H1 (cell line): ENCODE results near the gene KLHL30. TPM values are rescaled to one million over a fixed set of nuclear protein-coding genes. Genes with fewer than 3 reads are reported as not detected.

ENCODE experiments used
- CTCF ChIA-PET: fragments of 300-600 bp; sonication (Branson Sonifier 250); formaldehyde crosslinking; loops from one replicate; lab custom pipeline; 2021; ENCODE audit not compliant: partially characterized antibody; lab: Charles Lee
- POLR2A ChIA-PET: fragments of 300-600 bp; sonication (Branson Sonifier 250); formaldehyde crosslinking; loops from one replicate; lab custom pipeline; 2021; ENCODE audit warnings: inconsistent platforms; ENCODE audit not compliant: partially characterized antibody; lab: Charles Lee
- DNase-seq, 2 experiments: peaks; one replicate each; pipeline versions ENCODE4 v3.0.0 to v3.0.0-alpha.2; 2010 to 2022; ENCODE audit warnings: low spot score in 2 of 2, low read depth in 1 of 2, mixed read lengths in 1 of 2
- FAIRE-seq: peaks from 2 replicates; lab custom pipeline; 2011; peaks lifted over from hg19 to GRCh38; lab: Jason Lieb, UNC
- H2AFZ ChIP-seq: 2 replicates; pipeline ENCODE4 v1.8.1; 2012; ENCODE audit warnings: low read length, inconsistent platforms
- H2AK5ac ChIP-seq: 2 replicates; pipeline ENCODE4 v1.6.1; 2013; ENCODE audit warnings: low read depth, low read length
- H2BK120ac ChIP-seq: replicated peaks from 2 replicates; pipeline ENCODE3; 2013; ENCODE audit warnings: low read depth, low read length, inconsistent platforms
- H2BK12ac ChIP-seq: 2 replicates; pipeline ENCODE4 v1.6.1; 2013; ENCODE audit warnings: low read depth, low read length
- H2BK15ac ChIP-seq: 2 replicates; pipeline ENCODE4 v1.6.1; 2013; ENCODE audit warnings: low read length
- H2BK20ac ChIP-seq: 2 replicates; pipeline ENCODE4 v1.6.1; 2013; ENCODE audit warnings: low read length
- H2BK5ac ChIP-seq: 2 replicates; pipeline ENCODE4 v1.6.1; 2013; ENCODE audit warnings: low read depth, low read length
- H3K14ac ChIP-seq: 2 replicates; pipeline ENCODE4 v1.6.1; 2013; ENCODE audit warnings: inconsistent platforms; ENCODE audit not compliant: insufficient read length
- H3K18ac ChIP-seq: 2 replicates; pipeline ENCODE4 v1.6.1; 2013; ENCODE audit warnings: low read length; ENCODE audit errors: extremely low read depth
- H3K23ac ChIP-seq: 2 replicates; pipeline ENCODE4 v1.6.1; 2013; ENCODE audit warnings: inconsistent platforms; ENCODE audit not compliant: insufficient read length
- H3K23me2 ChIP-seq: 2 replicates; pipeline ENCODE4 v1.6.1; 2013; ENCODE audit warnings: low read depth, low read length
- H3K27ac ChIP-seq: 2 replicates; pipeline ENCODE4 v1.6.1; 2011; ENCODE audit warnings: low read depth, low read length, inconsistent platforms
- H3K27me3 ChIP-seq, 4 experiments: replicated peaks in 1 of 4; 1 replicate in 1 of 4; 2 replicates in 3 of 4; pipeline versions ENCODE4 v1.6.1 to v1.8.1; 2011 to 2013; ENCODE audit warnings: low read length in 3 of 4, mild to moderate bottlenecking in 3 of 4, inconsistent platforms in 2 of 4, mixed read lengths in 2 of 4, moderate library complexity in 1 of 4; ENCODE audit not compliant: control insufficient read depth in 3 of 4, insufficient read depth in 3 of 4; ENCODE audit errors: extremely low read depth in 1 of 4
- H3K36me3 ChIP-seq, 4 experiments: 2 replicates each; pipeline versions ENCODE4 v1.6.1 to v1.8.1; 2011 to 2013; ENCODE audit warnings: mild to moderate bottlenecking in 4 of 4, low read length in 3 of 4, moderate library complexity in 2 of 4, control low read depth in 1 of 4, inconsistent platforms in 1 of 4; ENCODE audit not compliant: insufficient read depth in 4 of 4, control insufficient read depth in 2 of 4
- H3K4ac ChIP-seq: replicated peaks from 2 replicates; pipeline ENCODE3; 2013; ENCODE audit warnings: low read length, low read depth, mixed read lengths, inconsistent platforms; ENCODE audit not compliant: insufficient read length
- H3K4me1 ChIP-seq, 4 experiments: replicated peaks in 1 of 4; 1 replicate in 1 of 4; 2 replicates in 3 of 4; pipeline versions ENCODE4 v1.6.1 to v1.8.1; 2011 to 2013; ENCODE audit warnings: low read length in 3 of 4, inconsistent platforms in 2 of 4, mixed read lengths in 1 of 4; ENCODE audit not compliant: insufficient read depth in 4 of 4, control insufficient read depth in 3 of 4
- H3K4me2 ChIP-seq, 2 experiments: 2 replicates each; pipeline versions ENCODE4 v1.6.1 to v1.8.1; 2011 to 2013; ENCODE audit warnings: low read depth in 2 of 2, low read length in 2 of 2, control low read depth in 1 of 2, inconsistent platforms in 1 of 2, mild to moderate bottlenecking in 1 of 2; ENCODE audit not compliant: insufficient read depth in 1 of 2
- H3K4me3 ChIP-seq, 4 experiments: fragments of 200-600, 300-600 bp in 1 of 4; sonication (generic), shearing (Covaris generic), sonication (Bioruptor Twin) in 1 of 4; 2 replicates each; pipeline versions ENCODE4 v1.5.1 to v1.8.1; 2011 to 2016; ENCODE audit warnings: low read length in 4 of 4, low read depth in 3 of 4, control low read depth in 2 of 4, inconsistent platforms in 2 of 4, mild to moderate bottlenecking in 2 of 4, mixed read lengths in 1 of 4, moderate library complexity in 1 of 4; ENCODE audit not compliant: insufficient read depth in 2 of 4; ENCODE audit errors: extremely low read depth in 1 of 4
- H3K56ac ChIP-seq: replicated peaks from 2 replicates; pipeline ENCODE3; 2013; ENCODE audit warnings: low read depth, mild to moderate bottlenecking, mixed read lengths, low read length, inconsistent platforms; ENCODE audit not compliant: insufficient read length
- H3K79me1 ChIP-seq: 2 replicates; pipeline ENCODE4 v1.6.1; 2013; ENCODE audit warnings: low read depth, low read length, control low read depth
- H3K79me2 ChIP-seq, 2 experiments: 2 replicates each; pipeline versions ENCODE4 v1.6.1 to v1.8.1; 2012 to 2013; ENCODE audit warnings: low read length in 2 of 2, mild to moderate bottlenecking in 2 of 2, inconsistent platforms in 1 of 2; ENCODE audit not compliant: insufficient read depth in 2 of 2, control insufficient read depth in 1 of 2
- H3K9ac ChIP-seq, 4 experiments: replicated peaks in 1 of 4; 1 replicate in 1 of 4; 2 replicates in 3 of 4; pipeline versions ENCODE4 v1.6.1 to v1.8.1; 2011 to 2013; ENCODE audit warnings: low read depth in 3 of 4, low read length in 3 of 4, control low read depth in 2 of 4, mild to moderate bottlenecking in 2 of 4, moderate library complexity in 2 of 4, inconsistent platforms in 1 of 4; ENCODE audit errors: extremely low read depth in 1 of 4
- H3K9me3 ChIP-seq, 2 experiments: 2 replicates each; pipeline versions ENCODE4 v1.6.1 to v1.8.1; 2012 to 2013; ENCODE audit warnings: mild to moderate bottlenecking in 2 of 2, moderate library complexity in 2 of 2, control low read depth in 1 of 2, inconsistent platforms in 1 of 2, low read depth in 1 of 2, low read length in 1 of 2, mixed read lengths in 1 of 2; ENCODE audit not compliant: insufficient read depth in 2 of 2
- H4K20me1 ChIP-seq, 2 experiments: replicated peaks in 1 of 2; 2 replicates each; pipeline versions ENCODE3 to v1.8.1; 2011 to 2013; ENCODE audit warnings: inconsistent platforms in 2 of 2, low read length in 2 of 2, mild to moderate bottlenecking in 1 of 2; ENCODE audit not compliant: insufficient read depth in 2 of 2, control insufficient read depth in 1 of 2
- H4K5ac ChIP-seq: 2 replicates; pipeline ENCODE4 v1.6.1; 2013; ENCODE audit warnings: low read length, low read depth, mixed read lengths, inconsistent platforms; ENCODE audit not compliant: insufficient read length
- H4K8ac ChIP-seq: 2 replicates; pipeline ENCODE4 v1.8.0; 2013; ENCODE audit warnings: mild to moderate bottlenecking, moderate library complexity, low read length, inconsistent platforms; ENCODE audit not compliant: insufficient read depth; ENCODE audit errors: extremely low read depth
- H4K91ac ChIP-seq: replicated peaks from 2 replicates; pipeline ENCODE3; 2013; ENCODE audit warnings: low read length, mixed read lengths, inconsistent platforms; ENCODE audit not compliant: insufficient read length
- CHD2 ChIP-seq: IDR thresholded peaks from 2 replicates; pipeline ENCODE4 v1.6.1; 2012; ENCODE audit warnings: low read length, improper control_type of control experiment
- CREB1 ChIP-seq: IDR thresholded peaks from 2 replicates; pipeline ENCODE4 v1.6.1; 2012; ENCODE audit warnings: inconsistent platforms
- EP300 ChIP-seq, 2 experiments: IDR thresholded peaks; 1 replicate in 1 of 2; 2 replicates in 1 of 2; pipeline ENCODE4 v1.6.1; 2011 to 2012; ENCODE audit warnings: low read depth in 2 of 2, low read length in 2 of 2, mild to moderate bottlenecking in 2 of 2, borderline replicate concordance in 1 of 2, inconsistent platforms in 1 of 2, moderate library complexity in 1 of 2
- GABPA ChIP-seq: IDR thresholded peaks from 2 replicates; pipeline ENCODE4 v1.6.1; 2011; ENCODE audit warnings: mild to moderate bottlenecking, low read length, moderate library complexity, borderline replicate concordance; ENCODE audit not compliant: insufficient read depth
- HDAC2 ChIP-seq, 2 experiments: fragments of 300-600 bp in 1 of 2; sonication (generic) in 1 of 2; IDR thresholded peaks; 2 replicates each; pipeline ENCODE4 v1.6.1; 2011 to 2012; ENCODE audit warnings: low read depth in 2 of 2, low read length in 2 of 2, mild to moderate bottlenecking in 2 of 2, moderate library complexity in 2 of 2, borderline replicate concordance in 1 of 2, inconsistent platforms in 1 of 2
- JUND ChIP-seq: IDR thresholded peaks from 2 replicates; pipeline ENCODE4 v1.6.1; 2011; ENCODE audit warnings: mild to moderate bottlenecking, improper control_type of control experiment, low read length
- KDM1A ChIP-seq: fragments of 200-600, 300-600 bp; sonication (generic); IDR thresholded peaks from 2 replicates; pipeline ENCODE4 v1.7.1; 2016; ENCODE audit warnings: mild to moderate bottlenecking, low read length, borderline replicate concordance
- PHF8 ChIP-seq: fragments of 200-600 bp; sonication (generic); conservative IDR thresholded peaks from 2 replicates; pipeline ENCODE4 v1.7.1; 2012; ENCODE audit warnings: low read depth, mild to moderate bottlenecking, inconsistent platforms, low read length, moderate library complexity
- RFX5 ChIP-seq: IDR thresholded peaks from 2 replicates; pipeline ENCODE4 v1.6.1; 2011; ENCODE audit warnings: low read depth, low read length, improper control_type of control experiment, borderline replicate concordance
- RXRA ChIP-seq: IDR thresholded peaks from 2 replicates; pipeline ENCODE4 v1.6.1; 2011; ENCODE audit warnings: low read depth, mild to moderate bottlenecking, low read length, moderate library complexity; ENCODE audit not compliant: insufficient read depth
- SIX5 ChIP-seq: IDR thresholded peaks from 2 replicates; pipeline ENCODE4 v1.6.1; 2011; ENCODE audit warnings: mild to moderate bottlenecking, low read depth, low read length
- WGBS, 2 experiments: shearing (Covaris generic) in 1 of 2; methylation state at CpG; one replicate each; pipeline versions ENCODE4 v1.1.6 to v1.1.7; 2013 to 2015; ENCODE audit warnings: low lambda C conversion rate in 2 of 2, mixed read lengths in 2 of 2, inconsistent platforms in 1 of 2, low coverage in 1 of 2, missing lambda C conversion rate in 1 of 2; ENCODE audit not compliant: insufficient replicate concordance in 2 of 2, insufficient coverage in 1 of 2, insufficient read length in 1 of 2; ENCODE audit errors: extremely low coverage in 1 of 2, missing lambda C conversion rate in 1 of 2; 5-methylcytosine and 5-hydroxymethylcytosine counted together
- polyA plus RNA-seq, 7 experiments: library from polyadenylated mRNA; depleted of rRNA in 3 of 7; stranded (reverse) in 5 of 7; unstranded in 2 of 7; fragments of >200 nt in 5 of 7; fragments of 200-250 nt in 2 of 7; gene quantifications; 1 replicate in 5 of 7; 2 replicates in 1 of 7; 4 replicates in 1 of 7; pipeline versions ENCODE4 v1.2.1 to v1.2.3, GENCODE V29; 2011 to 2013; ENCODE audit warnings: missing spikeins in 2 of 7, mixed read lengths in 2 of 7
- total RNA-seq: library from RNA; stranded (reverse); fragmentation: NEBNext Ultra II Directional; extraction: Animal tissue kit (Norgen Biotek cat#: 25700); gene quantifications from 2 replicates; pipeline ENCODE4 v1.2.1, GENCODE V29; 2021

The KLHL30 gene
- total and polyA plus RNA-seq, 2 of the 8 experiments (the other 6 are each of a cell fraction or from before 2014, with no cell fraction given) = not detected

GRCh38 chr2:238132463-238133450 is 5.7 kb upstream of the KLHL30 start:
- no peaks in the 10 kb centered on the region for H3K79me2 ChIP-seq
- no peak overlapping the region for H2AK5ac ChIP-seq
- no peaks in the 10 kb centered on the region for H3K36me3 ChIP-seq
- H3K4ac ChIP-seq = no peak overlapping the region
- no peak overlapping the region for H3K4me3 ChIP-seq
- no peak overlapping the region for H2BK120ac ChIP-seq
- peaks cover 0 to 1% of the 10 kb centered on the region in 2 experiments for H4K20me1 ChIP-seq
- H3K56ac ChIP-seq = no peak overlapping the region
- ChIA-PET CTCF (interaction anchor here (1.1 to 3.1 kb wide), 7 partner anchors 12 to 35 kb away, joined by 3 to 24 read pairs (median 4); no protein-coding TSS in a partner anchor), POLR2A (interaction anchor here (0.6 kb wide), 1 partner anchor 97 kb away, joined by 3 read pairs; no protein-coding TSS in a partner anchor)
- H2BK12ac ChIP-seq = no peak overlapping the region
- DNase-seq (no peak), FAIRE-seq (no peak)
- H3K27me3 ChIP-seq = no peaks in the 10 kb centered on the region
- no peak overlapping the region for H2BK5ac ChIP-seq
- H3K14ac ChIP-seq = no peak overlapping the region
- no peaks in the 10 kb centered on the region for H3K9me3 ChIP-seq
- H3K9ac ChIP-seq = no peak overlapping the region
- H3K4me1 ChIP-seq = peaks cover 0 to 13% (median 0%) of the 10 kb centered on the region in 4 experiments; a peak in 2 of 7 replicates
- H2BK15ac ChIP-seq = no peak overlapping the region
- H3K79me1 ChIP-seq = no peaks in the 10 kb centered on the region
- no peak overlapping the region for H2AFZ ChIP-seq
- no peak overlapping the region for H3K23ac ChIP-seq
- no peak overlapping the region for H4K91ac ChIP-seq
- WGBS, 2 experiments = 88% methylated on average over 23 of the region's 23 CpGs; no CpG with 5 or more reads in 1 of the 2 experiments
- H3K27ac ChIP-seq = no peak overlapping the region
- H4K8ac ChIP-seq = peak overlapping the region; percentile 65; the same call in 1 of the 2 replicates
- H2BK20ac ChIP-seq = no peak overlapping the region
- H3K23me2 ChIP-seq = no peaks in the 10 kb centered on the region
- no peak overlapping the region for H3K4me2 ChIP-seq
- no peak overlapping the region for H4K5ac ChIP-seq
- H3K18ac ChIP-seq = no peak overlapping the region
- TF ChIP-seq SIX5 (no peak), RXRA (no peak), GABPA (no peak), CHD2 (no peak), RFX5 (no peak), EP300 (IDR thresholded peaks at IDR 0.05; ENCODE audit: borderline replicate concordance in 1 of 2, low read depth in 2 of 2, low read length in 2 of 2) (no peak), JUND (no peak), CREB1 (no peak), PHF8 (no peak), KDM1A (no peak), HDAC2 (IDR thresholded peaks at IDR 0.05; ENCODE audit: borderline replicate concordance in 1 of 2, low read depth in 2 of 2, low read length in 2 of 2) (no peak)
